Chondrocyte (in vitro differentiated cells): Measurements from ENCODE around the gene C11orf16. TPM values are rescaled to one million over a fixed set of nuclear protein-coding genes. Genes with fewer than 3 reads are reported as not detected.

Source experiments
- DNase-seq: peaks from one replicate; pipeline ENCODE4 v3.0.0; 2021; ENCODE audit warnings: mixed read lengths, low spot score
- H3K27ac Mint-ChIP-seq: one replicate; pipeline ENCODE4 v1.8.0; 2021; ENCODE audit warnings: mild to moderate bottlenecking, moderate library complexity, mixed read lengths; ENCODE audit not compliant: unreplicated experiment
- H3K27me3 Mint-ChIP-seq: 2 replicates; pipeline ENCODE4 v1.8.0; 2021; ENCODE audit warnings: low read depth, mixed read lengths
- H3K36me3 Mint-ChIP-seq: 2 replicates; pipeline ENCODE4 v1.8.0; 2021; ENCODE audit warnings: low read depth, mixed read lengths
- H3K4me1 Mint-ChIP-seq: 2 replicates; pipeline ENCODE4 v1.8.0; 2021; ENCODE audit warnings: low read depth, mild to moderate bottlenecking, mixed read lengths
- H3K4me3 Mint-ChIP-seq: one replicate; pipeline ENCODE4 v1.8.0; 2021; ENCODE audit warnings: mild to moderate bottlenecking, moderate library complexity, mixed read lengths; ENCODE audit not compliant: unreplicated experiment
- H3K9me3 Mint-ChIP-seq: 2 replicates; pipeline ENCODE4 v1.8.0; 2021; ENCODE audit warnings: low read depth, mixed read lengths
- CTCF ChIP-seq: fragments of 200-600 bp; sonication (generic); IDR thresholded peaks from 2 replicates; pipeline ENCODE4 v1.5.0; 2021; ENCODE audit warnings: antibody characterized with exemption, mild to moderate bottlenecking, moderate library complexity
- total RNA-seq: library from RNA; stranded (reverse); gene quantifications from 3 replicates; pipeline ENCODE4 v1.2.1, GENCODE V29; 2021

C11orf16 gene
- total RNA-seq, 1 donor from 2014 or later: not detected

- no peaks in the 10 kb centered on the region for H3K9me3 Mint-ChIP-seq
- peak overlapping the region; percentile 19 for H3K27ac Mint-ChIP-seq
- TF ChIP-seq CTCF: no peak
- no peaks in the 10 kb centered on the region for H3K27me3 Mint-ChIP-seq
- H3K4me3 Mint-ChIP-seq: peak overlapping the region; percentile 35
- peaks cover 9% of the 10 kb centered on the region for H3K4me1 Mint-ChIP-seq
- no peaks in the 10 kb centered on the region for H3K36me3 Mint-ChIP-seq
- no peak for DNase-seq
These were observed 2.2 kb upstream of the C11orf16 start for GRCh38 chr11:8934742-8935488.

- no peaks in the 10 kb centered on the region for H3K9me3 Mint-ChIP-seq
- H3K27me3 Mint-ChIP-seq: no peaks in the 10 kb centered on the region
- peaks cover 9% of the 10 kb centered on the region for H3K4me1 Mint-ChIP-seq
- no peaks in the 10 kb centered on the region for H3K36me3 Mint-ChIP-seq
- H3K4me3 Mint-ChIP-seq: no peak overlapping the region
- DNase-seq: no peak
- peak; percentile 22 for TF ChIP-seq CTCF
- H3K27ac Mint-ChIP-seq: no peak overlapping the region
These were observed 1.2 kb upstream of the C11orf16 start for GRCh38 chr11:8933931-8934330.

DNA sequence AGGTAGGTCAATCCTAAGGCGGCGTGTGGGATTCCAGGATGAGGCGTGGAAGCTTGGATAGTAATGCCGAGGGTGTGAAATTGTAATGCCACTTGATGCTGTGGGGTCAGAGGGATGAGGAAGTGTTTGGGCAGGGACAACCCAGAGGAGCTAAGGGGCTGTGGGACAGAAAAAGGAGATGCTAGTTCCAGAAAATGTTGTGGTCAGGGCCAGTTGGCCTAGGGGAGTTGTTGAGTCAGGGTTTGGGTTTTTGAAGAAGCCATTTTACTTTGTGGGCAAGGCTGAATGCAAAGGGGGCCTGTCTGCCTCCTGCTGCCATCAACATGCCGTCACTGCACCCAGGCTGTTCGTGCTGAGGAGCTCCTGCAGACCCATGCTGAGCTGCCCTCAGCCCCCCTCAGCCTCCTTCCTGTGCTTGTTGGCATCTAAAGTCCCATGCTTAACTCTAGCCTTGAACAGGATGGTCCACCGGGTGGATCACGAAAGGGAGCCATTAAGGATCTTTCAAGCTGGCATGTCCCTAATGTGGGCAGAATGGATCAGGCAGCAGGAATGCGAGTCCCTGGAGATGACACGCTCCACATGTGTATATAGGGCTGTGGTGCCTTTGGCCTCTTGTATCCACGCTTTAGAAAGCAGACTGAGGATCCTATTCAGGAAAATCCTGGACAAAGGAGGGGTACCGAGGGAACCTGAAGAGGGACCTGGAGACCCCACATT lies 2.1 kb downstream of the C11orf16 start:
- Mint-ChIP-seq H3K27ac (no peak overlapping the region), H3K4me3 (no peak overlapping the region), H3K36me3 (no peaks in the 10 kb centered on the region), H3K27me3 (no peaks in the 10 kb centered on the region), H3K9me3 (no peaks in the 10 kb centered on the region), H3K4me1 (peaks cover 9% of the 10 kb centered on the region)
- no peak for TF ChIP-seq CTCF
- DNase-seq: no peak

- H3K4me1 Mint-ChIP-seq: no peaks in the 10 kb centered on the region
- H3K27ac Mint-ChIP-seq: no peak overlapping the region
- no peak for TF ChIP-seq CTCF
- H3K9me3 Mint-ChIP-seq: no peaks in the 10 kb centered on the region
- H3K4me3 Mint-ChIP-seq: no peak overlapping the region
- H3K36me3 Mint-ChIP-seq: peaks cover 3% of the 10 kb centered on the region
- no peak for DNase-seq
- no peaks in the 10 kb centered on the region for H3K27me3 Mint-ChIP-seq
These were observed 3.6 kb downstream of the C11orf16 start for GRCh38 chr11:8928981-8929615.

DNA sequence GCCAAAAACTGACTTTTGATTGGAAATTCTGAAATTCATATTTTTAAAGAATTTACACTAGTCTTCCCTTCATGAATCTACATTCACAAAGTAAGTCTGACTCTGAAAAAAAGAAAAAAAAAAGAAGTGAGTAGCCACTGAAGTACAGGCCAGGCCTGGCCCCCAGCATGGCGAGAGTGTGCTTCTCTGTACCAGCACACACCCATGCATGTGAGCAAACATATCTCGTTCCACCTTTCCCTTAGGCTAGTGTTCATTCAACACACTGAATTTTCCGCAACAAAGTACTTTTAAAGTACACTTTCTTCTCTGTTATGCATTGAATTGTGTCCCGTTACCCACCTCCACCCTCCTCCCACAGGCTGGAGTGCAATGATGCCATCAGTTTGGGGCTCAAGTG lies 4.5 kb downstream of the C11orf16 start:
- no peak for DNase-seq
- TF ChIP-seq CTCF: no peak
- no peaks in the 10 kb centered on the region for H3K27me3 Mint-ChIP-seq
- no peak overlapping the region for H3K4me3 Mint-ChIP-seq
- H3K27ac Mint-ChIP-seq: no peak overlapping the region
- peaks cover 3% of the 10 kb centered on the region for H3K36me3 Mint-ChIP-seq
- no peaks in the 10 kb centered on the region for H3K4me1 Mint-ChIP-seq
- no peaks in the 10 kb centered on the region for H3K9me3 Mint-ChIP-seq
